Muscle of leg (tissue), 11 donors: ENCODE results near the gene HSPA4L. TPM values are rescaled to one million over a fixed set of nuclear protein-coding genes. Genes with fewer than 3 reads are reported as not detected.
A peak's percentile ranks its signal among the peaks of the same experiment; 100 is the strongest.

Source experiments
- DNase-seq: peaks from one replicate; pipeline ENCODE4 v3.0.0; 2013
- H3K27ac ChIP-seq: one replicate; pipeline ENCODE4 v1.5.1; 2013; ENCODE audit warnings: mild to moderate bottlenecking, low read length, control low read depth
- H3K27me3 ChIP-seq: one replicate; pipeline ENCODE4 v1.6.1; 2013; ENCODE audit warnings: low read length; ENCODE audit not compliant: control insufficient read depth, insufficient read depth
- H3K36me3 ChIP-seq: one replicate; pipeline ENCODE4 v1.6.1; 2013; ENCODE audit warnings: low read length; ENCODE audit not compliant: control insufficient read depth, insufficient read depth
- H3K4me1 ChIP-seq: one replicate; pipeline ENCODE4 v1.6.1; 2013; ENCODE audit warnings: low read length; ENCODE audit not compliant: control insufficient read depth, insufficient read depth
- H3K4me3 ChIP-seq: one replicate; pipeline ENCODE4 v1.5.1; 2013; ENCODE audit warnings: low read length, control low read depth
- H3K9me3 ChIP-seq: replicated peaks from 2 replicates; pipeline ENCODE4 v1.6.1; 2013; ENCODE audit warnings: low read depth, low read length; ENCODE audit not compliant: control insufficient read depth
- WGBS: methylation state at CpG from one replicate; pipeline ENCODE4 v1.1.5; 2013; ENCODE audit warnings: missing lambda C conversion rate; ENCODE audit not compliant: insufficient coverage; 5-methylcytosine and 5-hydroxymethylcytosine counted together
- polyA plus RNA-seq, 8 donors: library from polyadenylated mRNA; unstranded; fragments of 120-200 nt; gene quantifications; one replicate each; pipeline versions ENCODE4 v1.2.1 to v1.2.3, GENCODE V29; 2013; ENCODE audit warnings: inconsistent platforms in 1 of 8, low replicate concordance in 1 of 8; ENCODE audit not compliant: insufficient read length in 8 of 8, insufficient read depth in 1 of 8
- total RNA-seq: library from RNA; stranded (reverse); fragments of 120-200 nt; gene quantifications from one replicate; pipeline ENCODE4 v1.2.4, GENCODE V29; 2013

HSPA4L gene
- total and polyA plus RNA-seq, 9 donors: 2.5 to 14.5 (median 9.7) TPM

DNA sequence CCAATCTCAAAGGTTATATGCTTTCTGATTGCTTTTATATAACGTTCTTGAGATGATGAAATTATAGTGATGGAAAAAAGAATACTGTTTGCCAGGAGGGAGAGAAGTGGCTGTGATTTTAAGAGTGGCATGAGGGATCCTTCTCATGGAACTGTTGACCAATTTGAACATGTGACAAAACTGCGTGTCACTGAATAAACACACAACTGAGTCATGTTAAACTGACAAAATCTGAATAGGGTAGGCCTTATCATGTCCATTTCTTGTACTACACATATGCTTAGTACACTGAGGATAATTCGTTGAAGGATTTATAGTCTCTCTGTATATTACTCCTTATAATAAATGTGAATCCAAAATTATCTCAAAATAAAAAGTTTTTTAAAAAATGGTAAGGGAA lies 22.2 kb upstream of the HSPA4L start:
- H3K9me3 ChIP-seq: peaks cover 3% of the 10 kb centered on the region
- H3K27me3 ChIP-seq: no peaks in the 10 kb centered on the region
- 89% methylated on average over 1 of the region's 3 CpGs for WGBS
- no peaks in the 10 kb centered on the region for H3K4me1 ChIP-seq
- no peak overlapping the region for H3K27ac ChIP-seq
- no peak overlapping the region for H3K4me3 ChIP-seq
- H3K36me3 ChIP-seq: no peaks in the 10 kb centered on the region
- DNase-seq: no peak

DNA sequence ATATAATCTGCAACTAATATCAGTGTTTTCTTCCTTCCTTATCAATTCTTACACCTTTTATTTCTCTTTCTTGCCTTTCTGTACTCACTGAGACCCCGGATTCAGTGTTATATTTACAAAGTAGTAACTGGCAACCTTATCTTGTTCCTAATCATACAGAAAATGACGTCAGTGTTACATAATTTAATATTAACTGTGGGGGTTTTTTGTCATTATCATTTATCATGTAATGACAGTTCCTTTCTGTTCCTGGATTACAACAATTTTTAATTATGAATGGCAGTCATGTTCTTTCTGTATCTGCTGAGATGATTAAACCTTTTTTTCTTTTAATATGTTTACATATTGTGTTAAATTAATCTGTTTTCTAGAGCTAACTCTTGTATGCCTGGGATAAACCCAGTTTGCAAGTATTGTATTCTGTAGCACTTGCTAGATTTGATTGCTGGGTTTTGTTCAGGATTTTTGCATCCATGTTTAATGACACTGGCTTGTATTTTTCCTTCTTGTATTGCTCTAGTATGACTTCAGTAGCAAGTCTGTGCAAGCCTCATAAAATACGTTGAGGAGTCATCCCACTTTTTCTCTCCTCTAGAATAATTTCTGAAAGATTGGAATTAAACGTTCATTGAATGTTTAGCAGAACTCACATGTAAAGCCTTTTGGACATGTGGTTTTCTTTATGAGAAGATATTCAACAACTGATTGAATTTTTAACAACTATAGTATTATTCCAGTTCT lies 10.4 kb upstream of the HSPA4L start:
- WGBS: no CpG with 5 or more reads among the region's 4 CpGs
- no peak overlapping the region for H3K4me3 ChIP-seq
- no peaks in the 10 kb centered on the region for H3K9me3 ChIP-seq
- no peaks in the 10 kb centered on the region for H3K36me3 ChIP-seq
- DNase-seq: no peak
- no peak overlapping the region for H3K27ac ChIP-seq
- H3K4me1 ChIP-seq: no peaks in the 10 kb centered on the region
- H3K27me3 ChIP-seq: no peaks in the 10 kb centered on the region

DNA sequence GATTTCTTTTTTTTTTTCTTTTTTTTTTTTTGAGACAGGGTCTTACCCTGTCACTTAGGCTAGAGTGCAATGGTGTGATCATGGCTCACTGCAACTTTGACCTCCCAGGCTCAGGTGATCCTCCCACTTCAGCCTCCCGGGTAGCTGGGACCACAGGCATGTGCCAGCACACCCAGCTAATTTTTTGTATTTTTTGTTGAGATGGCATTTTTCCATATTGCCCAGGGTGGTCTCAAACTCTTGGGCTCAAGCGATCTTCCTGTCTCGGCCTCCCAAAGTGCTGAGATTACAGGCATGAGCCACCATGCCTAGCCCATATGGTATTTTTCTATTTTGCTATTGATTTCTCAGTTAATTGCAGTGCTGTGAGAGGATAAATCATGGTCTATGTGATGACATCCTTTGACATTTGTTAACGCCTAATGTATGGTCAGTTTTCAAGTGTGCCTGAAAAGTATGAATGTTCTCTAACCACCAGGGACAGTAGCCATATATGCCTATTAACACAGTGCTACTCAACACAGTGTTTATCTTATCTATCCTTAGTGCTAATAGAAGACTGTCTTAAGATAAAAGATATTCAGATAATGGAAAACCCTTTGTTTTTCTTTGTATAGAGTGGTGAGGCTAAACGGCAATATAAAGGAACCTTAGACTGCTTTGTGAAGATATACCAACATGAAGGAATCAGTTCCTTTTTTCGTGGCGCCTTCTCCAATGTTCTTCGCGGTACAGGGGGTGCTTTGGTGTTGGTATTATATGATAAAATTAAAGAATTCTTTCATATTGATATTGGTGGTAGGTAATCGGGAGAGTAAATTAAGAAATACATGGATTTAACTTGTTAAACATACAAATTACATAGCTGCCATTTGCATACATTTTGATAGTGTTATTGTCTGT lies 9.1 kb upstream of the HSPA4L start:
- WGBS: 77% methylated on average over 3 of the region's 10 CpGs
- H3K9me3 ChIP-seq: no peaks in the 10 kb centered on the region
- H3K36me3 ChIP-seq: no peaks in the 10 kb centered on the region
- no peaks in the 10 kb centered on the region for H3K4me1 ChIP-seq
- DNase-seq: no peak
- no peak overlapping the region for H3K4me3 ChIP-seq
- no peak overlapping the region for H3K27ac ChIP-seq
- H3K27me3 ChIP-seq: no peaks in the 10 kb centered on the region

DNA sequence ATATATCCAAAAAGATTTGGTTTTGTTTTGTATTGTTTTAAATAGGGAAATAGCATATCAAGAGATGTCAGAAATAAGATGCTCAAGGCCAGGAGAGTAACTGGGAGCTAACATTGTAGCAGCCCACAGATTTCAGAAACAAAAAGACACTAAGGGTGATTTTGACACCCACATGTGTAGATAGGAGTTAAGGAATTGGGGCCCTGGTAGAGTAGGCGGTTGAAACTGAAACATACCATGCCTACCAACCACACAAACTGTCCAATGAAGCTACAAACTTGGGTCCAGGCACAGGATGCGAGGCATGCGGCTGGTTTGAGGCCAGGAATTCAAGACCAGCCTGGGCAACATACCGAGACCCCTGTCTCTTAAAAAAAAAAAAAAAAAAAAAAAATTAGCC lies 6.3 kb upstream of the HSPA4L start:
- no peaks in the 10 kb centered on the region for H3K9me3 ChIP-seq
- no CpG with 5 or more reads among the region's 4 CpGs for WGBS
- H3K27me3 ChIP-seq: no peaks in the 10 kb centered on the region
- H3K27ac ChIP-seq: no peak overlapping the region
- no peaks in the 10 kb centered on the region for H3K36me3 ChIP-seq
- H3K4me3 ChIP-seq: no peak overlapping the region
- DNase-seq: no peak
- no peaks in the 10 kb centered on the region for H3K4me1 ChIP-seq

DNA sequence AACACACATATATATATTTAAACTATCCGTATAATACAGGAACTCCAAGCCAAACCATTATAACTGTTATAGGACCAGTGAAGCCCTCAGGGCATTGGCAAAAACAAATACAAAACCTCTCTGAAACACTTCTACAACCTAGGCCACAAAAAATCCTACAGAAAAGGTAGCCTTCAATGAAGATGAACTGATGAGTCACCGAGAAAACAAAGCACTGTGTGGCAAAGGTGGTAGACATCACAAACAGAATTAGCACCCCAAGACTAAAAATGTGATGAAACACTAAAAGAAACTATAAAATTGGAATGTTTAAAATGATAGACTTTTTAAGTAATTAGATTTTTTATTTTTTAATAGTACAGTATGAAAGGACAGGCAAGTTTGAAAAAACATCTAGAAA lies 5.5 kb upstream of the HSPA4L start:
- Histone ChIP-seq H3K27me3 (peaks cover 3% of the 10 kb centered on the region), H3K27ac (no peak overlapping the region), H3K4me1 (peaks cover 3% of the 10 kb centered on the region), H3K36me3 (no peaks in the 10 kb centered on the region), H3K4me3 (no peak overlapping the region), H3K9me3 (no peaks in the 10 kb centered on the region)
- WGBS: 80% methylated on average over 1 of the region's 2 CpGs
- DNase-seq: no peak

DNA sequence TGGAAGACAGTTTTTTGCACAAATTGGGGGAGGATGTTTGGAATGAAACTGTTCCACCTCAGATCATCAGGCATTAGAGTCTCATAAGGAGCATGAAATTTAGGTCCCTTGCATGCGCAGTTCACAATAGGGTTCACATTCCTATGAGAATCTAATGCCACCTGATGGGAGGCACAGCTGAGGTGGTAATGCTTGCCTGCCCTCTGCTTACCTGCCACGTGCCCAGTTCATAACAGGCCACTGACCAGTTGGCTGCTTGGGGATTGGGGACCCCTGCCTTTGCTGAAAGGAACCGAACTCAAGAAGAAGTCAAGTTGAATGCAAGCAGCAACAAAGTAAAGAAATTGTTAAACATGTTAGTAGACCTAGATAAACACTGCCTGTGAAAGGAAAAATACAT lies 4.6 kb upstream of the HSPA4L start:
- H3K27ac ChIP-seq: no peak overlapping the region
- no peak overlapping the region for H3K4me3 ChIP-seq
- no peaks in the 10 kb centered on the region for H3K9me3 ChIP-seq
- DNase-seq: no peak
- H3K27me3 ChIP-seq: peaks cover 9% of the 10 kb centered on the region
- H3K4me1 ChIP-seq: peaks cover 4% of the 10 kb centered on the region
- no peaks in the 10 kb centered on the region for H3K36me3 ChIP-seq
- WGBS: 75% methylated on average over 3 of the region's 3 CpGs

DNA sequence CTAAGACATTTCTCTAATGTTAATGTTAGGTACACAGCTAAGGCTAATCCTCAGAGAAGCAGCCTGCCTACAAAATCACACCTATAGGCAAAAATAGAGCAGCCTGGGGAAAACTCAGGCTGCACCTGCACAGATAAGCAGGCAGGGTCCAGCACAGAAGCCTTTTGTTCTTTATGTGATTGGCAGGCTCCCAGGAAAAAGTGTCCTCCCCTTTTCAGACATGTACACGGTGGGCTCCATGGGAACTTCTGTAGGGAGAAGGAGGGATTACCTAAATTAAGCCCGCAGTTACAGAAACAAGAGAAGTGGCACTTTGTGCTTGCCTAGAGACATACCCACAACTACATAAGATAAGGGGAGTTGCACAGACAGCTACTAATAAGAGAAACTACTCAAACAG lies 4.0 kb upstream of the HSPA4L start:
- H3K4me3 ChIP-seq: no peak overlapping the region
- H3K27ac ChIP-seq: no peak overlapping the region
- H3K27me3 ChIP-seq: peaks cover 15% of the 10 kb centered on the region
- H3K36me3 ChIP-seq: no peaks in the 10 kb centered on the region
- peaks cover 8% of the 10 kb centered on the region for H3K4me1 ChIP-seq
- H3K9me3 ChIP-seq: no peaks in the 10 kb centered on the region
- no peak for DNase-seq
- no CpG with 5 or more reads among the region's 2 CpGs for WGBS

DNA sequence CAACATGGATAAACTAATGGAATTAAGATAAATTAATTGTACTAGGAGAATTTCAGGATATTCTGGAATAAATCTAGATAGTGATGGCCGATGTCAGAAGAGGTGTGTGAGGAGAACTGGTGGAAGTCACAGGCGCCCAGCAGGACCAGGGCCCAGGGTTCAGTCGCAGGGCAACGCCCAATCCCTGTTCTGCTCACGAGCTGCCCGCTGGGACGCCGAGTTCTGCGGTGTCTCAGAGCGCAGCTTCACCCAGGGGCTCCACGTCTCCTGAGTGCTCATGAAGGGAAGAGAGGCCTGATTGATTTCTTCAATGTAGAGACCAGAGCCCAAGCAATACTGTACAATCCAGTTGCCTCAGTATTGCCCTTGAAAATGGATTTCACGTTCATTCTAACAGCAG lies 1.5 kb upstream of the HSPA4L start:
- no peak overlapping the region for H3K4me3 ChIP-seq
- peaks cover 8% of the 10 kb centered on the region for H3K4me1 ChIP-seq
- 93% methylated on average over 7 of the region's 12 CpGs for WGBS
- peak; percentile 6 for DNase-seq
- H3K9me3 ChIP-seq: no peaks in the 10 kb centered on the region
- H3K27me3 ChIP-seq: peaks cover 17% of the 10 kb centered on the region
- no peaks in the 10 kb centered on the region for H3K36me3 ChIP-seq
- no peak overlapping the region for H3K27ac ChIP-seq

DNA sequence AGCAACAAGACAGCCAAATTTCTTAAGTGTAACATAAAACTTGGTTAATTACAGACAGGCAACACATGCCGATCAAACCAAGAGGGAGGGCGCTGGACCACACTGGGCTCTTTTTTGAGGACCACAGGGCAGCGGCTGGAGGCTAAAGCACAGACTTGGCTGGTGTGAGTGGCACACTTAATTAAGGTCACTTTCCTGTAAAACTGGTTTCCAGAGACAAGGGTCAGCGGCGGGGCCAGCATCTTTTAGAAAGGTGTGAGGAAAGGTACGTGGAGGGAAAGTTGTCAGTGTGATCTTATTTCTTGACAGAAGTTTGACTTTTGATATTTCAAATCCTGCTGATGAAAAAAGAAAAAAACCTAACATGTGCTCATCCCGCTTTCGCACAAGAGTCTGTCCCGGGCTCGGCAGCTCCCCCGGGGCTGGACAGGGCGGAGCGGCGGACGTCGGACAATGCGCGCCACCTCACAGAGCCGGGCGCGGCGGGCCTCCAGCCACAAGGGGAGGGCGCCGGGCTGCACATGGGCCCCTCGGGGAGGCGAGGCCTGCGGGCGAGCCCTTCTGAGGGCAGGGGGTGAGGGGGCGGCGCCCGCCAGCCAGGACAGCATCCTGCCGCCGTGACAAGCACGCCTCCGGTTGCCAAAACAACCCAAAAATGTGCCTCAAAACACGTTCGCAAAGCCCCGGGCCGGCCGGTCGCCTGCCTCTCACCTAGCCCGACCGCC lies 660 bp upstream of the HSPA4L start:
- Histone ChIP-seq H3K9me3 (no peaks in the 10 kb centered on the region), H3K4me3 (peak overlapping the region; percentile 83), H3K36me3 (no peaks in the 10 kb centered on the region), H3K4me1 (peaks cover 8% of the 10 kb centered on the region), H3K27ac (peak overlapping the region; percentile 92), H3K27me3 (peaks cover 17% of the 10 kb centered on the region)
- 10% methylated on average over 42 of the region's 43 CpGs for WGBS
- DNase-seq: peak; percentile 75

DNA sequence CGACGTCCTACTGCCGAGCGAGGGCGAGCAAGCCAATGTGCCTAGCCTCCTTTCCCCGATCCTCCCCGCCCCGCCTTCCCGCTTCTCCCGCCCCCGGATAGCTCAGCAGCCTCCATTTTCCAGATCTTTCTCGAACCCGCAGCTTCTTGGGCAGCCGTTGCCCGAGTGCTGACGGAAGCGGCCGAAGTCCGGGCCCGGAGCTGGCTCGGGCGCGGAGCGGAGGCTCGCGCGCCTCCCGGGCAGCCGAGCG lies 172 bp upstream of the HSPA4L start:
- peak overlapping the region; percentile 83 for H3K4me3 ChIP-seq
- peaks cover 8% of the 10 kb centered on the region for H3K4me1 ChIP-seq
- H3K36me3 ChIP-seq: no peaks in the 10 kb centered on the region
- DNase-seq: peak; percentile 95
- H3K9me3 ChIP-seq: no peaks in the 10 kb centered on the region
- WGBS: under 1% methylated on average over 25 of the region's 30 CpGs
- peak overlapping the region; percentile 92 for H3K27ac ChIP-seq
- peaks cover 17% of the 10 kb centered on the region for H3K27me3 ChIP-seq
